ENCODE results near the gene LHFPL3. TPM values are rescaled to one million over a fixed set of nuclear protein-coding genes. Genes with fewer than 3 reads are reported as not detected.

The LHFPL3 gene
- polyA plus RNA-seq, 1 donor from 2014 or later: 5.6 TPM

- H3K79me2 ChIP-seq (replicated peaks; ENCODE audit: insufficient read depth, low read length): no peaks in the 10 kb centered on the region
- H3K4me2 ChIP-seq (ENCODE audit: low read length): no peak overlapping the region
- no peaks in the 10 kb centered on the region for H3K36me3 ChIP-seq (ENCODE audit: insufficient read depth, low read length)
- H3K27me3 ChIP-seq (ENCODE audit: insufficient read depth, low read depth, low read length): no peaks in the 10 kb centered on the region
- no peak for TF ChIP-seq EP300 (conservative IDR thresholded peaks at IDR 0.05; ENCODE audit: poor library complexity, severe bottlenecking)
- no peak for TF ChIP-seq EZH2 (IDR thresholded peaks at IDR 0.05; ENCODE audit: borderline replicate concordance, insufficient read depth, low read length, poor library complexity, severe bottlenecking)
- no peak for TF ChIP-seq MXI1 (conservative IDR thresholded peaks at IDR 0.05; ENCODE audit: poor library complexity, severe bottlenecking)
- TF ChIP-seq TAF1 (IDR thresholded peaks at IDR 0.05; ENCODE audit: low read depth): no peak
- TF ChIP-seq, protein P1, sequence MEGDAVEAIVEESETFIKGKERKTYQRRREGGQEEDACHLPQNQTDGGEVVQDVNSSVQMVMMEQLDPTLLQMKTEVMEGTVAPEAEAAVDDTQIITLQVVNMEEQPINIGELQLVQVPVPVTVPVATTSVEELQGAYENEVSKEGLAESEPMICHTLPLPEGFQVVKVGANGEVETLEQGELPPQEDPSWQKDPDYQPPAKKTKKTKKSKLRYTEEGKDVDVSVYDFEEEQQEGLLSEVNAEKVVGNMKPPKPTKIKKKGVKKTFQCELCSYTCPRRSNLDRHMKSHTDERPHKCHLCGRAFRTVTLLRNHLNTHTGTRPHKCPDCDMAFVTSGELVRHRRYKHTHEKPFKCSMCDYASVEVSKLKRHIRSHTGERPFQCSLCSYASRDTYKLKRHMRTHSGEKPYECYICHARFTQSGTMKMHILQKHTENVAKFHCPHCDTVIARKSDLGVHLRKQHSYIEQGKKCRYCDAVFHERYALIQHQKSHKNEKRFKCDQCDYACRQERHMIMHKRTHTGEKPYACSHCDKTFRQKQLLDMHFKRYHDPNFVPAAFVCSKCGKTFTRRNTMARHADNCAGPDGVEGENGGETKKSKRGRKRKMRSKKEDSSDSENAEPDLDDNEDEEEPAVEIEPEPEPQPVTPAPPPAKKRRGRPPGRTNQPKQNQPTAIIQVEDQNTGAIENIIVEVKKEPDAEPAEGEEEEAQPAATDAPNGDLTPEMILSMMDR (IDR thresholded peaks at IDR 0.05; ENCODE audit: poor library complexity, severe bottlenecking): no peak
- no peak for TF ChIP-seq RAD21 (conservative IDR thresholded peaks at IDR 0.05)
- no peak for TF ChIP-seq SMC3 (conservative IDR thresholded peaks at IDR 0.05; ENCODE audit: poor library complexity)
- TF ChIP-seq REST (IDR thresholded peaks at IDR 0.05; ENCODE audit: borderline replicate concordance): no peak
- no peak for TF ChIP-seq POLR2AphosphoS5 (IDR thresholded peaks at IDR 0.05)
- H3K9ac ChIP-seq (ENCODE audit: low read length): no peak overlapping the region
- no peaks in the 10 kb centered on the region for H4K20me1 ChIP-seq (ENCODE audit: insufficient read depth)
- no peak overlapping the region for H2AFZ ChIP-seq (ENCODE audit: low read depth, low read length)
- no peaks in the 10 kb centered on the region for H3K9me3 ChIP-seq (ENCODE audit: low read length)
- H3F3A ChIP-seq (ENCODE audit: insufficient read depth, low read length, poor library complexity, severe bottlenecking): no peaks in the 10 kb centered on the region
- no peak overlapping the region for H3K4me3 ChIP-seq (ENCODE audit: low read length)
- no peak overlapping the region for H3K27ac ChIP-seq (ENCODE audit: low read length)
- H3K9me2 ChIP-seq (ENCODE audit: insufficient read depth, low read length): no peaks in the 10 kb centered on the region
Observed at GRCh38 chr7:104895522-104896236, 567.3 kb downstream of the LHFPL3 start.

DNA sequence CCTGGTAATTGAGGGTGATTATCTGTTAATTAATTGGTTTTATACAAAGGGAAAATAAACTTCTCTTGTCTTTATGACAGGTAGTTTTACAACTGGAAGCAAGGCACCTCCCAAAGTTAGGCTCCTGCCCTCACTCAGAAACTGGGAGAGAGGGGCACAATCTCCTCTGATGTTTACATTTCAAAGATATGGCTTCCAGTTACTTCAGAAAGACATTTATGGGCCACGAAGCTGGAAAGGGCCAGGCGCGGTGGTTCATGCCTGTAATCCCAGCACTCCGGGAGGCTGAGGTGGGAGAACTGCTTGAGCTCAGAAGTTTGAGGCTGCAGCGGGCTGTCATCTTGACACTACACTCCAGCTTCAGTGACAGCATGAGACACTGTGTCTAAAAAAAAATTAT, 570.0 kb downstream of the LHFPL3 start:
- Histone ChIP-seq H3K36me3 (ENCODE audit: insufficient read depth, low read length) (no peaks in the 10 kb centered on the region), H3K27ac (ENCODE audit: low read length) (no peak overlapping the region), H4K20me1 (ENCODE audit: insufficient read depth) (no peaks in the 10 kb centered on the region), H3K4me3 (ENCODE audit: low read length) (no peak overlapping the region), H3F3A (ENCODE audit: insufficient read depth, low read length, poor library complexity, severe bottlenecking) (no peaks in the 10 kb centered on the region), H2AFZ (ENCODE audit: low read depth, low read length) (no peak overlapping the region), H3K79me2 (replicated peaks; ENCODE audit: insufficient read depth, low read length) (no peaks in the 10 kb centered on the region), H3K9ac (ENCODE audit: low read length) (no peak overlapping the region), H3K4me2 (ENCODE audit: low read length) (no peak overlapping the region), H3K9me3 (ENCODE audit: low read length) (no peaks in the 10 kb centered on the region), H3K9me2 (ENCODE audit: insufficient read depth, low read length) (no peaks in the 10 kb centered on the region), H3K27me3 (ENCODE audit: insufficient read depth, low read depth, low read length) (no peaks in the 10 kb centered on the region)
- TF ChIP-seq EZH2 (IDR thresholded peaks at IDR 0.05; ENCODE audit: borderline replicate concordance, insufficient read depth, low read length, poor library complexity, severe bottlenecking): no peak
- no peak for TF ChIP-seq EP300 (conservative IDR thresholded peaks at IDR 0.05; ENCODE audit: poor library complexity, severe bottlenecking)
- TF ChIP-seq MXI1 (conservative IDR thresholded peaks at IDR 0.05; ENCODE audit: poor library complexity, severe bottlenecking): no peak
- TF ChIP-seq REST (IDR thresholded peaks at IDR 0.05; ENCODE audit: borderline replicate concordance): no peak
- TF ChIP-seq RAD21 (conservative IDR thresholded peaks at IDR 0.05): no peak
- no peak for TF ChIP-seq SMC3 (conservative IDR thresholded peaks at IDR 0.05; ENCODE audit: poor library complexity)
- TF ChIP-seq, protein P1 (IDR thresholded peaks at IDR 0.05; ENCODE audit: poor library complexity, severe bottlenecking): no peak
- TF ChIP-seq TAF1 (IDR thresholded peaks at IDR 0.05; ENCODE audit: low read depth): no peak
- no peak for TF ChIP-seq POLR2AphosphoS5 (IDR thresholded peaks at IDR 0.05)
